GM12892 (cell line): ENCODE results near the gene PDRG1.

Experiments used
- POLR2A ChIP-seq: IDR thresholded peaks from 2 replicates; pipeline ENCODE4 v1.6.1; 2011; ENCODE audit warnings: low read depth, low read length, control low read depth
- POLR2AphosphoS5 ChIP-seq: IDR thresholded peaks from 2 replicates; pipeline ENCODE4 v1.6.1; 2011; ENCODE audit warnings: low read depth, low read length, control low read depth
- TAF1 ChIP-seq: IDR thresholded peaks from 2 replicates; pipeline ENCODE4 v1.6.1; 2011; ENCODE audit warnings: low read depth, mild to moderate bottlenecking, control low read depth, low read length, borderline replicate concordance

DNA sequence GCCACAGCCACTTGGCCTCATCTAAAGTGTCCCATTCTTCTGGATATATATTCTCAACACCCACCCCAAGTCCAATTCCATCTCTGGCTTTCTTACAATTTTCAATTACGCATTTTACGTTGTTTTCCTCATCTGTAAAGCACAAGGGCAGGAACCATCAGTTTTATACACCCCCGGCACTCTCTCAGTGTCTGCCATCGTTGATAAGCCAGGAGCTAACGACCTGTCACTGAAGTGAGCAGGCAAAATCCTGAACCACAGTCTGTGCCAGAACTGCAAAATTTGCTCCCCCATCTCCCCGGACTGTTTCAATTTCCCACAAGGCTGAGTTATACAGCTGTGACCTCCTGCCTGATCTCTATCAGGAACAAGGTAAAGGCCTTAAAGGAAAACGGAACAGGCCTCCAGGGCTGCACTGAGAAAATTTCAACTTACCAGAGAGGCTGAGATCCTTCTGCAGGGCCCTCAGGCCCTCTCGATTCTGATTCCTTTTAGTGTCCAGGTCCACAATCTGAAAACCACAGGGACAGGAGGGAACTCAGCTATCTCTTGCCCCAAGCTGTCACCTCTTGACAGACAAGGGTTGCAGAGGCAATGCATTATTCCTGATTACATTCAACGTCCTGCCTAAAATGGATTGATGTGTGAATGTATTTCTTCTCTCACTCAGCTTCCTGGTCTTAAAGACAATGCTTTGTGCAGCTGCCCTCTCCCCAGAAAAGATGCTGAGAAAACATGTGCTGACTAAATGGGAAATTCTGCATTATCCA is 1.8 kb downstream of the PDRG1 start:
- TF ChIP-seq POLR2AphosphoS5 (no peak), TAF1 (no peak), POLR2A (no peak)
